Nephron progenitor cell (in vitro differentiated cells): ENCODE data around the gene GRSF1.

ENCODE experiments used
- DNase-seq: peaks from one replicate; pipeline ENCODE4 v3.0.0; 2021
- H3K27ac Mint-ChIP-seq: 2 replicates; pipeline ENCODE4 v1.8.0; 2021; ENCODE audit warnings: mild to moderate bottlenecking, moderate library complexity, mixed read lengths
- H3K27me3 Mint-ChIP-seq: 2 replicates; pipeline ENCODE4 v1.8.0; 2021; ENCODE audit warnings: mild to moderate bottlenecking, low read depth, mixed read lengths; ENCODE audit not compliant: poor library complexity
- H3K36me3 Mint-ChIP-seq: 2 replicates; pipeline ENCODE4 v1.8.0; 2021; ENCODE audit warnings: low read depth, mixed read lengths
- H3K4me1 Mint-ChIP-seq: 2 replicates; pipeline ENCODE4 v1.8.0; 2021; ENCODE audit warnings: mixed read lengths
- H3K4me3 Mint-ChIP-seq: 2 replicates; pipeline ENCODE4 v1.8.0; 2021; ENCODE audit warnings: mild to moderate bottlenecking, moderate library complexity, mixed read lengths
- H3K9me3 Mint-ChIP-seq: 2 replicates; pipeline ENCODE4 v1.8.0; 2021; ENCODE audit warnings: mild to moderate bottlenecking, moderate library complexity, mixed read lengths
- TF ChIP-seq, protein P1 (sequence below): fragments of 200-600 bp; sonication (generic); IDR thresholded peaks from 2 replicates; pipeline ENCODE4 v1.5.0; 2021; ENCODE audit warnings: antibody characterized with exemption

GRSF1 gene

DNA sequence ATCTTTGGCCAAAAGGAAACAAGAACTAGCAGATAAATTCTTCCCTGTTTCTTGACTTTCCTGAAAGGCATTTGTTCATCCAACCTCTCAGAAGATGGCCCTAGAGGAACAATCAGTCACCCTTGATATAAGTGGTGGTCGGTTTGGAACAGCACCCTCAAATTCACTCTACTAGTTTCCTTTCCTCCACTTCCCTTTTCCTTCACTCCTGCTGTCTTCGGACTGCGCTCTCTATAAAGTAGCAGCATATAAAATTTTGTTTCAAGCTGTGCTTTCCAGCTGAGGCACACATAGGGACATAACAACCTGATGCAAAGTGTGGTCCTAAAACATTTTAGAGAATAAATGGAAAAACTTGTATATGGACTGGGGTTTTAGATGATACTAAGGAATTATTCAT lies 33.5 kb upstream of the GRSF1 start:
- Mint-ChIP-seq H3K4me3 (no peak overlapping the region), H3K36me3 (no peaks in the 10 kb centered on the region), H3K9me3 (no peaks in the 10 kb centered on the region), H3K27me3 (no peaks in the 10 kb centered on the region), H3K4me1 (no peaks in the 10 kb centered on the region), H3K27ac (no peak overlapping the region)
- TF ChIP-seq, protein P1, sequence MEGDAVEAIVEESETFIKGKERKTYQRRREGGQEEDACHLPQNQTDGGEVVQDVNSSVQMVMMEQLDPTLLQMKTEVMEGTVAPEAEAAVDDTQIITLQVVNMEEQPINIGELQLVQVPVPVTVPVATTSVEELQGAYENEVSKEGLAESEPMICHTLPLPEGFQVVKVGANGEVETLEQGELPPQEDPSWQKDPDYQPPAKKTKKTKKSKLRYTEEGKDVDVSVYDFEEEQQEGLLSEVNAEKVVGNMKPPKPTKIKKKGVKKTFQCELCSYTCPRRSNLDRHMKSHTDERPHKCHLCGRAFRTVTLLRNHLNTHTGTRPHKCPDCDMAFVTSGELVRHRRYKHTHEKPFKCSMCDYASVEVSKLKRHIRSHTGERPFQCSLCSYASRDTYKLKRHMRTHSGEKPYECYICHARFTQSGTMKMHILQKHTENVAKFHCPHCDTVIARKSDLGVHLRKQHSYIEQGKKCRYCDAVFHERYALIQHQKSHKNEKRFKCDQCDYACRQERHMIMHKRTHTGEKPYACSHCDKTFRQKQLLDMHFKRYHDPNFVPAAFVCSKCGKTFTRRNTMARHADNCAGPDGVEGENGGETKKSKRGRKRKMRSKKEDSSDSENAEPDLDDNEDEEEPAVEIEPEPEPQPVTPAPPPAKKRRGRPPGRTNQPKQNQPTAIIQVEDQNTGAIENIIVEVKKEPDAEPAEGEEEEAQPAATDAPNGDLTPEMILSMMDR = no peak
- DNase-seq = no peak

DNA sequence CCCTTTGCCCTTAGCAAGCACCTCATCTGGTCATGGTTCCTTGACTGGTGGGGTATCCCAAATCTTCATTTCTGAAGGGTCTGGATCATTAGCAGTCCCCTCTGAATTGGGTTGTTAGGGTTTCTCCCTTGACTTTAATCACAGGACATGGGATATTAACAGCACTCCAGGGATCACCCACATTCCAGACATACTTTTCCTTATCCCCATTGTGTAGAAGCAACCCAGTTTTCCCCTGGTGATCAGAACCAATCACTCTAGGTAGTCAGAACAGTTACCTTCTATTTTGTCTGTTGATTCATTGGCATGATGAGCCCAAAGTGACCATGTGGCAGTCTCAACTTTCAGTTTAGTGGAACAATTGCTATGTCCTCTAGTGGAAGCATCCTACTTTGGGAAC lies 29.1 kb upstream of the GRSF1 start:
- DNase-seq = no peak
- H3K9me3 Mint-ChIP-seq = no peaks in the 10 kb centered on the region
- no peak overlapping the region for H3K27ac Mint-ChIP-seq
- no peaks in the 10 kb centered on the region for H3K27me3 Mint-ChIP-seq
- no peaks in the 10 kb centered on the region for H3K36me3 Mint-ChIP-seq
- H3K4me1 Mint-ChIP-seq = no peaks in the 10 kb centered on the region
- TF ChIP-seq, protein P1 = no peak
- no peak overlapping the region for H3K4me3 Mint-ChIP-seq

DNA sequence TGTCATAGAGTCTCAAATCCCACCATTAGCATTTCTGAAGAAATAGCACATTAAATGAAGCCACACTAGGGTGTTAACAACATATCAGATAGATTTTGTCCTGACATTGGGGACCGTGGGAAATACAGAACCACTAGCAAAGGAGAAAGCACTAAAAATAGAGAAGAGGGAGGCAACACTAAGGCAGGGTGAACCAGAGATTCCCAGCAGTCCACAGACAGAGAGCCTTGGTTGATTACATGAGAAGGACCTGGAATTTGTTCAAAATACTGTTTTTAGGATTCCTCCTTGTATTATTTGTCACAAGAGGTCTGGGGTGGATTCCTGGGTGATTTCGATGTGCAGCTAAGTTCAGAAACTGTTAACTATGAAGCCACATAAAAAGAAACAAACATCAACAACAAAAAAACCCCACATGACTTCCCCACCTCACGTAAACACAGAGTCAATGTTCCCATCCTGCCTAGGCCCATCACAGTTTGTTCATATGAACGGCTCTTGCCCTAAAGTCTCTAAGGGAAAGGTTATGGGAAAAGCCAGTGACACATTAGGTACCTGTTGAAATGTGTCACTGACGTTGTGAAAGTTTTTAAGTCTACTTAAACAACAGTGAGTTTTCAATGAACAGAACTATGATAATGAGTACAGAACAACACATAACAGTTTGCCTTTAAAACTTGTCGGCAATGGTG lies 23.6 kb upstream of the GRSF1 start:
- Mint-ChIP-seq H3K36me3 (no peaks in the 10 kb centered on the region), H3K4me1 (peaks cover 5% of the 10 kb centered on the region), H3K4me3 (no peak overlapping the region), H3K27me3 (no peaks in the 10 kb centered on the region), H3K9me3 (no peaks in the 10 kb centered on the region), H3K27ac (peak overlapping the region; percentile 21)
- DNase-seq = no peak
- TF ChIP-seq, protein P1 = no peak

DNA sequence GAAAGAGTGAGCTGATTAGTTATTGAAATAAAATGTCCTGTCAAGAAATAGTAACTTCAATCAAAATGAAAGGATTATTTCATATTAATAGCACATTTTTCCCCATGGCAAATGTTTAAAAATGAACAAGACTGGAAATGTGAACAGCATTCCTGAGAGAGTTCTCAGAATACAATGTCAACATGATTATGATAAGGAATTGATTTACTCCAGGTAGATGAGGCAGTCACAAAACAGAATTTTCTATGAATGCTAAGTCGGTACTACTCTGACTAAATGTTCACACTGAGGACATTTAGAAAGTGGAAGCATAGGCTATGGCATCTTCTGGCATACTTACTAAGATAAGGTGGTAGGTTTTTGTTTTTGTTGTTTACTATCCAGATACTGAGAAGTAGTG lies 19.4 kb upstream of the GRSF1 start:
- Mint-ChIP-seq H3K4me3 (no peak overlapping the region), H3K9me3 (no peaks in the 10 kb centered on the region), H3K36me3 (no peaks in the 10 kb centered on the region), H3K27ac (no peak overlapping the region), H3K4me1 (peaks cover 5% of the 10 kb centered on the region), H3K27me3 (no peaks in the 10 kb centered on the region)
- TF ChIP-seq, protein P1 = no peak
- DNase-seq = no peak

DNA sequence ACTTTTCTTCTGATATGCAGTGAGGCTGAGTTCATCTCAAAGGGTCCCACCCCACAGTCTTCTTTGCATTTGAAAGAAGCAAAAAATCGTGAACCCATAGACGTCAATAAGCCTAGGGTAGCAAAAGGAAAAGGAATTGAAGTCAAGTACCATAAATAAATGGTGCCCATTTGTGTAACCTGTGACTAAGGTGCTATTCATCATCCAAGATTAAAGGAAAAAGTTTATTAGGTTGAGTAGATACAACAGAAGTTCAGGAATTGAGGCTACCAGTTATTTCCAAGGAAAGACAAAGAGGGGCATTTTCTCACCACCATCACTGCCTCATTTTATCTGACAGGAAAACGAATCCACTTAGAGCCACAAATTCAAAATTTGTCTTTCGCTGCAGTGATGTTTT lies 18.8 kb upstream of the GRSF1 start:
- H3K4me1 Mint-ChIP-seq = peaks cover 5% of the 10 kb centered on the region
- TF ChIP-seq, protein P1 = no peak
- no peaks in the 10 kb centered on the region for H3K27me3 Mint-ChIP-seq
- H3K4me3 Mint-ChIP-seq = no peak overlapping the region
- no peaks in the 10 kb centered on the region for H3K9me3 Mint-ChIP-seq
- H3K36me3 Mint-ChIP-seq = no peaks in the 10 kb centered on the region
- no peak for DNase-seq
- no peak overlapping the region for H3K27ac Mint-ChIP-seq

DNA sequence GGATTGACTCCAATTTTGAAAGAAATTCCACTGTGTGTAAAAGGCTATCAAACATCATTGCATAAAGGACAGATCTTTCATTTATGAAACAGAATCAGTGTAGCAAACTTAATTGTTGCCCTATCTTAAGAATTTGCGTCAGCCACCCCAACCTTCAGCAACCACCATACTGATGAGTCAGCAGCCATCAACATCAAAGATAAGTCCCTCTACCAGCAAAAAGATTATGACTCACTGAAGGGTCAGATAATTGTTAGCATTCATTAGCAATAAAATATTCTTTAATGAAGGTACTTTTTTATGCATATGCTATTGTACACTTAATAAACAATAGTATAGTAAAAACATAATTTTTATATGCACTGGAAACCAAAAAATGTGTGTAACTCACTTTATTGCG lies 15.8 kb upstream of the GRSF1 start:
- Mint-ChIP-seq H3K27ac (no peak overlapping the region), H3K27me3 (no peaks in the 10 kb centered on the region), H3K36me3 (no peaks in the 10 kb centered on the region), H3K4me1 (no peaks in the 10 kb centered on the region), H3K4me3 (no peak overlapping the region), H3K9me3 (no peaks in the 10 kb centered on the region)
- DNase-seq = no peak
- TF ChIP-seq, protein P1 = no peak
